MM.1S (cell line): Measurements from ENCODE around the gene KHNYN.

Experiments
- CTCF ChIP-seq: fragments of 300-600 bp; sonication (generic); IDR thresholded peaks from 2 replicates; pipeline ENCODE4 v1.5.1; 2016; ENCODE audit warnings: antibody characterized with exemption, low read length, mixed read lengths
- EZH2 ChIP-seq: fragments of 300-600 bp; sonication (generic); optimal IDR thresholded peaks from 2 replicates; pipeline ENCODE3; 2017; ENCODE audit warnings: low read depth, mild to moderate bottlenecking, antibody characterized with exemption, low read length, mixed read lengths
- EZH2phosphoT487 ChIP-seq: fragments of 300-600 bp; sonication (generic); IDR thresholded peaks from 2 replicates; pipeline ENCODE4 v1.6.1; 2018; ENCODE audit warnings: antibody characterized with exemption, low read length

GRCh38 chr14:24483604-24484252, 54.0 kb downstream of the KHNYN start:
- no peak for TF ChIP-seq CTCF
- TF ChIP-seq EZH2 = no peak
- TF ChIP-seq EZH2phosphoT487 = no peak
